H1 (cell line): ENCODE measurements around the gene GNAQ.

ENCODE experiments used
- EZH2 ChIP-seq: fragments of 200-600 bp; sonication (generic); IDR thresholded peaks from 2 replicates; pipeline ENCODE4 v1.7.1; 2012; ENCODE audit warnings: low read depth, mild to moderate bottlenecking, moderate library complexity, low read length, inconsistent platforms; ENCODE audit not compliant: severe bottlenecking
- GABPA ChIP-seq: IDR thresholded peaks from 2 replicates; pipeline ENCODE4 v1.6.1; 2011; ENCODE audit warnings: mild to moderate bottlenecking, low read length, moderate library complexity, borderline replicate concordance; ENCODE audit not compliant: insufficient read depth
- HDAC2 ChIP-seq, 2 experiments: fragments of 300-600 bp in 1 of 2; sonication (generic) in 1 of 2; IDR thresholded peaks; 2 replicates each; pipeline ENCODE4 v1.6.1; 2011 to 2012; ENCODE audit warnings: low read depth in 2 of 2, low read length in 2 of 2, mild to moderate bottlenecking in 2 of 2, moderate library complexity in 2 of 2, borderline replicate concordance in 1 of 2, inconsistent platforms in 1 of 2
- JUND ChIP-seq: IDR thresholded peaks from 2 replicates; pipeline ENCODE4 v1.6.1; 2011; ENCODE audit warnings: mild to moderate bottlenecking, improper control_type of control experiment, low read length
- MAFK ChIP-seq: IDR thresholded peaks from 2 replicates; pipeline ENCODE4 v1.6.1; 2012; ENCODE audit warnings: low read depth, mild to moderate bottlenecking, improper control_type of control experiment, low read length
- POLR2A ChIP-seq, 2 experiments: IDR thresholded peaks; 1 replicate in 1 of 2; 2 replicates in 1 of 2; pipeline ENCODE4 v1.6.1; 2011; ENCODE audit warnings: low read depth in 2 of 2, low read length in 2 of 2, mild to moderate bottlenecking in 2 of 2; ENCODE audit errors: control extremely low read depth in 1 of 2
- POLR2AphosphoS5 ChIP-seq: IDR thresholded peaks from 2 replicates; pipeline ENCODE4 v1.6.1; 2011; ENCODE audit warnings: low read depth, low read length
- RXRA ChIP-seq: IDR thresholded peaks from 2 replicates; pipeline ENCODE4 v1.6.1; 2011; ENCODE audit warnings: low read depth, mild to moderate bottlenecking, low read length, moderate library complexity; ENCODE audit not compliant: insufficient read depth
- SP1 ChIP-seq: IDR thresholded peaks from 2 replicates; pipeline ENCODE4 v1.6.1; 2011; ENCODE audit warnings: low read depth, low read length
- TAF1 ChIP-seq: IDR thresholded peaks from 2 replicates; pipeline ENCODE4 v1.6.1; 2011; ENCODE audit warnings: mild to moderate bottlenecking, low read depth, low read length
- TCF12 ChIP-seq: IDR thresholded peaks from 2 replicates; pipeline ENCODE4 v1.6.1; 2011; ENCODE audit warnings: low read depth, mild to moderate bottlenecking, low read length
- ZNF274 ChIP-seq: IDR thresholded peaks from 2 replicates; pipeline ENCODE4 v1.7.0; 2012; ENCODE audit warnings: low read length, borderline replicate concordance; ENCODE audit errors: extremely low read depth
- TF ChIP-seq, protein P1 (sequence below), 3 experiments: IDR thresholded peaks; 1 replicate in 2 of 3; 2 replicates in 1 of 3; pipeline versions ENCODE4 v1.5.1 to v1.6.1; 2011; ENCODE audit warnings: low read length in 3 of 3, mild to moderate bottlenecking in 3 of 3, inconsistent platforms in 2 of 3, low read depth in 1 of 3, moderate library complexity in 1 of 3; ENCODE audit not compliant: insufficient read depth in 1 of 3; ENCODE audit errors: control extremely low read depth in 1 of 3
- TF ChIP-seq, protein P2 (sequence below): IDR thresholded peaks from 2 replicates; pipeline ENCODE4 v1.6.1; 2012; ENCODE audit warnings: inconsistent platforms

DNA sequence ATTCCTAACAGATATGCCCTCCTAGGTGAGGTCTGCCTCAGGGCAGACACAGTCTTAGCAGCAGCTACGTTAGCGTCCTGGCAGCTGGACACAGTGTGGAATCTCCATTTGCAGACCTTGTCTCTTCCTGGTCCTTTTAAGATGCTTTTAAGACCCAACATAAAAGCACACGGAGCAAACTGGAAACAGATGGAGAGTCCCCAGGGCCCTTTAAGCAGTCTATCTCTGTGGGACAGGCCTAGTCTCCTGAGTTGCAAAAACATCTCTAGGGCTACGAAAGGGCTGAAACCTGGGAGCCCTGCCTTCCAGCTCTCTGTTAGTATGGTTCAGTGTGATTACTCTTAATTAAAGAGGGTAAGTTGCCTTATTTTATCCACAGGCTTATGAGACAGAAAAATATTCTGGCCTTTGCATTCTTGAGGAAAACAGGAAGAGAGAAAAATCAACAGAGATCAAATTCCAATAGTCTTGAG lies 317.5 kb downstream of the GNAQ start:
- TF ChIP-seq EZH2: no peak
- TF ChIP-seq, protein P1, sequence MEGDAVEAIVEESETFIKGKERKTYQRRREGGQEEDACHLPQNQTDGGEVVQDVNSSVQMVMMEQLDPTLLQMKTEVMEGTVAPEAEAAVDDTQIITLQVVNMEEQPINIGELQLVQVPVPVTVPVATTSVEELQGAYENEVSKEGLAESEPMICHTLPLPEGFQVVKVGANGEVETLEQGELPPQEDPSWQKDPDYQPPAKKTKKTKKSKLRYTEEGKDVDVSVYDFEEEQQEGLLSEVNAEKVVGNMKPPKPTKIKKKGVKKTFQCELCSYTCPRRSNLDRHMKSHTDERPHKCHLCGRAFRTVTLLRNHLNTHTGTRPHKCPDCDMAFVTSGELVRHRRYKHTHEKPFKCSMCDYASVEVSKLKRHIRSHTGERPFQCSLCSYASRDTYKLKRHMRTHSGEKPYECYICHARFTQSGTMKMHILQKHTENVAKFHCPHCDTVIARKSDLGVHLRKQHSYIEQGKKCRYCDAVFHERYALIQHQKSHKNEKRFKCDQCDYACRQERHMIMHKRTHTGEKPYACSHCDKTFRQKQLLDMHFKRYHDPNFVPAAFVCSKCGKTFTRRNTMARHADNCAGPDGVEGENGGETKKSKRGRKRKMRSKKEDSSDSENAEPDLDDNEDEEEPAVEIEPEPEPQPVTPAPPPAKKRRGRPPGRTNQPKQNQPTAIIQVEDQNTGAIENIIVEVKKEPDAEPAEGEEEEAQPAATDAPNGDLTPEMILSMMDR (IDR thresholded peaks at IDR 0.05; ENCODE audit: control extremely low read depth in 1 of 3, insufficient read depth in 1 of 3, low read depth in 1 of 3, low read length in 3 of 3): no peak
- no peak for TF ChIP-seq TAF1
- TF ChIP-seq POLR2A (IDR thresholded peaks at IDR 0.05; ENCODE audit: control extremely low read depth in 1 of 2, low read depth in 2 of 2, low read length in 2 of 2): no peak
- no peak for TF ChIP-seq MAFK
- TF ChIP-seq RXRA: no peak
- no peak for TF ChIP-seq ZNF274
- no peak for TF ChIP-seq HDAC2 (IDR thresholded peaks at IDR 0.05; ENCODE audit: borderline replicate concordance in 1 of 2, low read depth in 2 of 2, low read length in 2 of 2)
- no peak for TF ChIP-seq TCF12
- TF ChIP-seq GABPA: no peak
- TF ChIP-seq, protein P2, sequence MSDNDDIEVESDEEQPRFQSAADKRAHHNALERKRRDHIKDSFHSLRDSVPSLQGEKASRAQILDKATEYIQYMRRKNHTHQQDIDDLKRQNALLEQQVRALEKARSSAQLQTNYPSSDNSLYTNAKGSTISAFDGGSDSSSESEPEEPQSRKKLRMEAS: no peak
- no peak for TF ChIP-seq JUND
- no peak for TF ChIP-seq POLR2AphosphoS5
- no peak for TF ChIP-seq SP1
